Astrocyte of the cerebellum (primary cell): Measurements from ENCODE around the gene AQP5.

Experiments
- DNase-seq: peaks from one replicate; pipeline ENCODE4 v3.0.0-alpha.2; 2011; ENCODE audit warnings: low read depth
- H3K4me3 ChIP-seq: 2 replicates; pipeline ENCODE4 v1.5.1; 2011; ENCODE audit warnings: mild to moderate bottlenecking, low read depth, low read length, moderate library complexity
- CTCF ChIP-seq: IDR thresholded peaks from 2 replicates; pipeline ENCODE4 v1.5.1; 2012; ENCODE audit warnings: low read length, low read depth, moderate library complexity, mild to moderate bottlenecking; ENCODE audit errors: missing control alignments
- in situ Hi-C: cut with HindIII; loops from 2 replicates; pipeline ENCODE4 v1.10.0; 2017; ENCODE audit warnings: low sequenced_read_pairs

AQP5 gene

DNA sequence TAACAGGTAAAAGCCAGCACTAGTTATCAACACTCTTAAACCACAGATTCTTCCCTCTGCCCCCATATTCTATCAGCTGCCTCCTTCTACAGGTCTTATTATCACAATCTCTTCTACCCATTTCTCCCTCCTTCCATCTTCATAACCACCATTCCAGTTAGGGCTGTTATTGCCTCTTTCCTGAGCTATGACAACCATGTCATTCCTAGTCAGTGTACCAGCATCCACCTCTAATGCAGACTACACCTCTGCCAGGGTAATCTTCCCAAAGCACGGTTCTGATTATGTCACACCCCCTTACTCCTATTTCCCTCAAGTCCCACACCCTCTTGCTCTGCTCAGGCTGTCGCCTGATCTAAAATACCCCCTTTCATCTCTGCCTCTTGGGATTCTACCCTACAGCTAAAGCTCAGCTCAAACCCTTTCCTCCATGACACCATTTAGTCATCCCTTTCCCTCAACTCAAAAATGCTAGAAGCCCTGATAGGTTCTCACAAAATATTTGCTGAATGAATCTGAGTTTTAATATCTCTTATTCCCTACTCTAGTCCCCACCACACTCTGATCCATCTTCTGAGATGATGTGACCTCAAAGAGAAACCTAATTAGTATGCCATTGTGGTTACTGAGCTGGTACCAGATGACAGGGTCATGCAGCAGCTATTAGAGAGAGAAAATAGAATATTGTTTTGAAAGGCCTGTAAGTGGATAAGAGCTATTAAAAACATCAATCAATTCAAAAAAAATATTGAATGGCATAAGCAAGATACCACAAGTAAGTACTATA is 51.9 kb downstream of the AQP5 start:
- no peak overlapping the region for H3K4me3 ChIP-seq
- TF ChIP-seq CTCF = no peak
- no peak for DNase-seq
- in situ Hi-C loops = no loop called here

GRCh38 chr12:50014342-50014741 is 52.7 kb downstream of the AQP5 start:
- H3K4me3 ChIP-seq = no peak overlapping the region
- TF ChIP-seq CTCF = no peak
- DNase-seq = no peak
- in situ Hi-C loops = no loop called here
